DMS153 treated with DMSO at 0.1 percent for 48 hours (cell line): ENCODE data around the gene PGP.

ENCODE experiments used
- DNase-seq: peaks from one replicate; lab custom pipeline; 2025; ENCODE audit not compliant: unreplicated experiment; lab: John Stamatoyannopoulos, UW

PGP gene

GRCh38 chr16:2184346-2184745 lies 30.3 kb downstream of the PGP start:
- DNase-seq, result no peak

GRCh38 chr16:2183671-2184070 lies 31.0 kb downstream of the PGP start:
- DNase-seq, result no peak

- DNase-seq, result no peak
Observed at GRCh38 chr16:2181952-2182351, 32.7 kb downstream of the PGP start.

DNA sequence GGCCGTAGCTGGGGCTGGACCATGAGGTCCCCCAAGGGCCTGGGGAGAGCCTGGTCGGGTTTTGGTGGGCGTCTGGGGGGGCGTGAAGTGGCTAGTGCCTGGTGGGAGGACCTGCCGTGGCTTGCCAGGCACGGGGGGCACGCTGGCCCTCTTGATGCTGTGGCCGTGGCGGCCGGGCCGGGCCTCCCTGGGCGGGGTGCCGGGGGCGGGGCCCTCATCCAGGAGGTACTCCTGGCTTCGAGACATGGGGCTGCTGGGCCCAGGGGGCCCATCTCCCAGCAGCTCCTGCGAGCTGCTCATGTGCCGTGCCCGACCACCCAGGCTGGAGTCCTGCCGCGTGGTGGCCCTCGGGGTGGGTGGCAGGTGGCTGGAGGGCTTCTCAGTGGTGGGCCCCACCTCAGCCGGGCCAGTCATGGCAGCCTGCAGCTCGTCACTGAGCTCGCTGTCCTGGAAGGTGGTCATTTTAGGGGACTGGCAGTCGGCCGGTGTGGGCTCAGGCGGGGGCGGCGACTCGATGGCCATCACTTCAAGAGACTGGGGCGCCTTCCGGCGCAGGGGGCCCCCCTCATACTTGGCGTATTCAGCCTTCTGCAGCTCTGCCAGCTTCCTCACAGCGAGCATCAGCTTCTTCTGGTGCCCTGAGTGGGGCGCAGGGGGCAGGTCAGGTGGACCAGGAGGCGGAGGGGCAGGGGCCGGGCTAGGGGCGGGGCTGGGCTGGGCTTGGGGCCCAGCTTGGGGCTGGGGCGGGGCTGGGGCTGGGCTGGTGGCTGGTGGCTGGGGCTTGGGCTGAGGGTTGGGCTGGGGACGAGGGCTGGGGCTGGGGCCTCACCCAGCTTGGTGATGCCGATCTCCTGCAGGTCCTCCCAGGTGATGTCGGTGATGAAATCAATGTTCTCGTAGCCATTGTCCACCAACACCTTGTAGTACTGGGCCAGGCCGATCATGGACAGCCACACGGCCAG lies 33.4 kb downstream of the PGP start:
- no peak for DNase-seq

DNA sequence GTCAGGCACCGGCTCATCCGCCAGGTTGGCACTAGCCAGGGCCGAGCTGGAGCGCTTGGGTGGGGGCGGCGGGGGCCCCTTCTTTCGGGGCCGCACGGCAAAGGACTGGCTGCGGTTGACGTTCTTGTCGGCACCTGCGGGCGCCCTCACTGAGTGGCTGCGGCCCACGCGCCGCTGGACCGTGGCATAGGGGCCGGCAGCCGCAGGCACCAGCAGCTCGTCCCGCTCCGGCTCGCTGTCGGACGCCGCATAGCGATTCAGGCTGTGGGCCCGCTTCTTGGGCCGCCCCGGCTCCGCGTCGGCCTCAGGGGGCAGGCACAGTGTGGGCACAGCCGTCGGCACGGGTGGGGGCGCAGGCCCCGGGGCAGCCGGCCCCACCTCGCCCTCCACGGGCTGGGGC lies 34.2 kb downstream of the PGP start:
- no peak for DNase-seq

GRCh38 chr16:2179576-2179975 lies 35.1 kb downstream of the PGP start:
- no peak for DNase-seq

DNA sequence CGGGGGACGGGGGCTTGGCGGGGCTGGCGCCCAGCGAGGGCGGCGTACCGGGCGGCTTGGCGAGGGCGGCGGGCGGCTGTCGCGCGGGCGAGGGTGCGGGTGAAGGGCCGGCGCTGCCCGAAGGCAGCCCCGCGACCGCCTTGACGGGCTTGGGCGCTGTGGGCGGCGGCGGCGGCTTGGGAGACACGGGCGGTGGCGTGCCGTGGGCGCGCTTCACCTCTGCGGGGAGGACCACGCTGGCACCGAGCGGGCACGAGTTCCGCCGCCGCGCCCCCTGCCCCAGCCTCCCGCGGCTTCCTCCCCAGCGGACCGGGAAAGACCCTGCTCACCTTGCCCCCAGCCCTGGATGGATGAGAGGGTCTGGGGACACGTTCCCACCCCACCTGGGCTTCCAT lies 35.5 kb downstream of the PGP start:
- no peak for DNase-seq

DNA sequence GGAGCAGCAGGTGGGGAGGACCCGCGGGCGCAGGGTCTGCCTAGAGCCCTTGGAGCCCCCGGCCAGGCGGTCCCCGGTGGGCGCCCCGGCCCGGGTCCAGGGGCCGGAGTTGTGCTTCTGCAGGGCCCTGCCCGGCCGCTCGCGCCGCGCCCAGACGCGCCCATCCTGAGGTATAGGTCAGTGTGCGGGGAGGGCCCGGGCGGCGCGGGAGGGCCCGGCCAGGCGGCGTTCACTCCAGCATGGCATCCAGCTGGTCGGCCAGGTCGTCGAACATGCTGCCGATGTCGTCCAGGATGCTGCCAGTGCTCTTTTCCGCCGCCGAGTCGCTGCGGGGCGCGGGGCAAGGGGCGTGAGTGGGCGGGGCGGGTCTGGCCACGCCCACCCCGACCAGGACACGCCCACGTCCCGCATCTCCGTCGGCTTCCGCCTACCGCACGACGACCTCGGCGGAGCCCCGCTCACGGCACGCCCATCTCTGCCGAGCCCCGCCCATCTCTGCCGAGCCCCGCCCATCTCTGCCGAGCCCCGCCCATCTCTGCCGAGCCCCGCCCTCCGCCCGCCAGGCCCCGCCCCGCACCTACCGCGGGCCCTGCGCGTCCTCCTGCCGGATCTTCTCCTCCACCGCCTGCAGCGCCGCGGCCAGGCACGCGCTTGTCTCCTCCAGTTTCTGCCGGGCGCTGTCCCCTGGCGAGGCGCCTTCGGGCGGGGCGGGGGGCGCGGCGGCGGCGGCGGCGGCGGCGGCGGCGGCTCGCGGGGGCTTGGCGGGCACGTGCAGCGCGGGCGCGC lies 36.1 kb downstream of the PGP start:
- DNase-seq, result no peak

DNA sequence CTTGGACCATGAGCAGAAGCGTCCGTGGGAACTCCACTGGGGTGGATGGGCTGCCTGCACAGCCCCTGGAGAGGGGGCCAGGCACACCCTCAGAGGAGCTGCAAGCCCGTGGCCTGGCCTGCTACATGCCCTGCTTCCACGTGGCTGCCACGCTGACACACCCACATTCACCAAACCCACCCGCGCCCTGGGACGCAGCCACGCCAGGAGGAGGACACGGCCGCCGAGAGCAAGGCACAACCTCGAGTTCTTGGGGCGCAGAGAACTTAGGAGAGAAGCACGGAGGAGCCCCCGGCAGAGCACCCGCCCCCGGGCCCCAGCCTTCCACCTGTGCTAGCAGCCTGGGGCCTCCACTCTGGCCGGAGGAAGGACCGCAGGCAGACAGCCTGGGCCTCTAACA lies 37.1 kb downstream of the PGP start:
- DNase-seq, result no peak

DNA sequence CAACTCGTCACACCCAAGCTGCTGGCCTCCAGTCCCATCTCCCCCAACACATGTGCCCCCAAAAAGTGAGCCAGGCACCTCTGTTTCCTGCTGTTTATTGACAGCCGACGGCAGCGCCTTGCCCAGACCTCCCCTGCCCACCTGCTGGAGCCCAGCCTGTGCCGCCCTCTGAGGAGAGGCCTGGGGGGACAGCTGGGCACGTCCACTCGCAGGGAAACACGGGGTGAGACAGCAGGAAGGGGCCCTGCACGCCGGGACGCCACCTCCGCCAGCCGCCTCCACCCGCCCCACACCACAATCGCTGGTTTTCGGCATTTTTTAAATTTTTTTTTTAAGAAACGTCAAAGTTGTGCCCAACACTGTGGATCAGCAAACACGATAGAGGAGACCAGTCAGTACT lies 37.5 kb downstream of the PGP start:
- no peak for DNase-seq

DNA sequence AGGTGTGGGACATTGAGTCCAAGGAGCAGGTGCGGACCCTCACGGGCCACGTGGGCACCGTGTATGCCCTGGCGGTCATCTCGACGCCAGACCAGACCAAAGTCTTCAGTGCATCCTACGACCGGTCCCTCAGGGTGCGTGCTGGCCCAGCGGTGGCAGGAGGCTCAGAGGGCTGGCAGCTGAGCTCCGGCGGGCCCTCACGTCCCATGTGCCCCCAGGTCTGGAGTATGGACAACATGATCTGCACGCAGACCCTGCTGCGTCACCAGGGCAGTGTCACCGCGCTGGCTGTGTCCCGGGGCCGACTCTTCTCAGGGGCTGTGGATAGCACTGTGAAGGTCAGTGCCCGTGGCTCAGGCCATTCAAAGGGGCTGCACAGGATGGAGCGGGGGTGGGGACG lies 38.6 kb downstream of the PGP start:
- no peak for DNase-seq

- no peak for DNase-seq
Observed at GRCh38 chr16:2175454-2175853, 39.2 kb downstream of the PGP start.

DNA sequence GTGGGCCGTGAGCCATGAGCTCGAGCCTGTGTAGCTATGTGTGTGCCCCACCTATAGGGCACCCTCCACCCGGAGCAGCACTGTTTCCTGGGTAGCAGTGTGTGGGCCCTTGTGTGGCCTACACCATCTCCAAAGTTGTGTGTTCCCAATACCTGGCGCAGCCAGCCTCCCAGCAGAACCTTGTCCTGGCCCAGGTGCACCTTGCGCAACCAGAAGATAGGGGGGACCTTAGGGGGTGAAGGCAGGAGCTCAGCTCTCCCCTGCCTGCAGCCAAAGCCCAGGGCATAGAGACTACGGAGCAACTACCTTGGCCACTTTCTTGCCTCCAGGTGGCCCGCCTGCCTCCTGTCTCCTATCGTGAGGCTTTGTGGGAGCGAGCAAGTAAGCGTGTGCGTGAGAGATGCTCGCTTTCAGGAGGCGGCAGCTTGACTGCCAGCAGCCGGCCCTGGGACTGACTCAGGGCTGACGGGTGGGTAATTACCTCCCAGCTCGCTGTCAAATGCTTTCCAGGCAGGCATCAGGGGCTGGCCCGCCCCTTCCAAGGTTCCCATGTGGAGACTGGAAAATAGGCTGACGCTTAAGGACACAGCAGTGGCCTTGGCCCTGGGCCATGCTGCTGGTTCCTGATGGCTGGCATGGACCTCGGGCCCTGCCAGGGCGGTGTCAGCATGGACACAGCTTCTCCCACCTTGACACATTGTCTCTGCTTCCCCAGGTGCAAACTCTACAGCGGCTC lies 40.1 kb downstream of the PGP start:
- no peak for DNase-seq

GRCh38 chr16:2173916-2174315 lies 40.7 kb downstream of the PGP start:
- no peak for DNase-seq

DNA sequence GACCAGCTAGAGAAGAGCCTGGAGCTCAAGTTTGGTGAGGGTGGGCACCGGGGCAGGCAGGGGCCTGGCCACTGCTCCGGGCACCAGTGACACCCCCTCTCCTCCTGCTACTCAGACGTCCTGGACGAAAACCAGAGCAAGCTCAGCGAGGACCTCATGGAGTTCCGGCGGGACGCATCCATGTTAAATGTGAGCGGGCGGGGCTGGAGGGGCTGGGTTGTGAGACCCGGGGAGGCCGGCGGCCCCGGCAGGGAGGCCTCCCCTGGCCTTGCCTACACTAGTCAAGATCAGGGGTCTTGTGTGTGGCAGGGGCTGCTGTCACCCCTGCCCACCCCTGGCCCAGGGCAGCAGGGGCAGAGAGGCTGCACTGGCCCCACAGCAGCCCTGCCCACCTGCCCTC lies 41.3 kb downstream of the PGP start:
- no peak for DNase-seq

GRCh38 chr16:2172688-2173335 lies 41.8 kb downstream of the PGP start:
- DNase-seq, result no peak

- no peak for DNase-seq
Observed at GRCh38 chr16:2171601-2172178, 43.0 kb downstream of the PGP start.

DNA sequence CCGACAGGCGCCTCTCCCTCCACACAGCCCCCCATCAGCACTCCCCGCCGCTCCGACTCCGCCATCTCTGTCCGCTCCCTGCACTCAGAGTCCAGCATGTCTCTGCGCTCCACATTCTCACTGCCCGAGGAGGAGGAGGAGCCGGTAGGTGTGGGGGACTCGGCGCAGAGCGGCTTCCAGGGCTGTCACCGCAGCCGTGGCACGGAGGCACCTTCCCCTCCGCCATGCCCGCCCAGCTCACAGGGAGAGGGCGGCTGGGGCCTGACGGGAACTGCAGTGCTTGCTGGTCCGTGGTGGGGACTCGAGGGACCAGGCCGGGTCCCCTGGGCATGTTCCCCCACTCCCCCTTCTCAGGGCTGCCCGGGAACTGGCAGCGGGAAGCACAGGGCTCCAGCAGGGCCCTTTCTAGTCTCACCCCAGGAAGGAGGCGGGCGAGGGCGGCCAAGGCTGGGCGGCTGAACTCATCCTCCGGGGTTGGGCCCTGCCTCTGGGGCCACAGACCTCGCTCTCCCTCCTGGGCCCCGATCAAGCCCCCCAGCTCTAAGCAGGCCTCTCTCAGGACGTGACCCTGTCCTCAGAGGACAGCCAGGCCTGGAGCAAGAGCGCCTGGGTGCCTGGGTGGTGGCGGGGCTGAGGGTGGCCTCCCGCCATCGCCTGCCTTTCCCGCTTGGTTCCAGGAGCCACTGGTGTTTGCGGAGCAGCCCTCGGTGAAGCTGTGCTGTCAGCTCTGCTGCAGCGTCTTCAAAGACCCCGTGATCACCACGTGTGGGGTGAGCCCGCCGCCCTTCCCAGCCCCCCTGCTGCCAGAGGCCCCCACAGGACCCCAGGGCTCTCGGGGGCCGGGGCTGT lies 43.8 kb downstream of the PGP start:
- DNase-seq, result no peak

- no peak for DNase-seq
Observed at GRCh38 chr16:2170080-2170479, 44.6 kb downstream of the PGP start.
